Mononuclear cell (primary cell): ENCODE results near the gene YY1. TPM values are rescaled to one million over a fixed set of nuclear protein-coding genes. Genes with fewer than 3 reads are reported as not detected.
"Not testable (repeated sequence)": the region's sequence is repeated elsewhere in the genome, so short reads cannot be mapped to it uniquely, and the experiment has no call there.

Experiments
- H3K27me3 ChIP-seq: 2 replicates; pipeline ENCODE4 v1.6.0; 2011; ENCODE audit warnings: low read length, control low read depth; ENCODE audit not compliant: insufficient read depth
- H3K4me1 ChIP-seq: 2 replicates; pipeline ENCODE4 v1.5.1; 2011; ENCODE audit warnings: mild to moderate bottlenecking, low read length, control low read depth; ENCODE audit not compliant: insufficient read depth
- H3K4me3 ChIP-seq: 2 replicates; pipeline ENCODE4 v1.5.1; 2011; ENCODE audit warnings: mild to moderate bottlenecking, low read length, moderate library complexity
- H3K9me3 ChIP-seq: 2 replicates; pipeline ENCODE4 v1.5.1; 2011; ENCODE audit warnings: low read depth, mild to moderate bottlenecking, control low read depth, low read length
- total RNA-seq: library from RNA; depleted of rRNA; stranded (reverse); fragments of >200 nt; gene quantifications from one replicate; pipeline ENCODE4 v1.2.3, GENCODE V29; 2012

YY1 gene
- total RNA-seq, 1 donor, result 80.5 TPM

DNA sequence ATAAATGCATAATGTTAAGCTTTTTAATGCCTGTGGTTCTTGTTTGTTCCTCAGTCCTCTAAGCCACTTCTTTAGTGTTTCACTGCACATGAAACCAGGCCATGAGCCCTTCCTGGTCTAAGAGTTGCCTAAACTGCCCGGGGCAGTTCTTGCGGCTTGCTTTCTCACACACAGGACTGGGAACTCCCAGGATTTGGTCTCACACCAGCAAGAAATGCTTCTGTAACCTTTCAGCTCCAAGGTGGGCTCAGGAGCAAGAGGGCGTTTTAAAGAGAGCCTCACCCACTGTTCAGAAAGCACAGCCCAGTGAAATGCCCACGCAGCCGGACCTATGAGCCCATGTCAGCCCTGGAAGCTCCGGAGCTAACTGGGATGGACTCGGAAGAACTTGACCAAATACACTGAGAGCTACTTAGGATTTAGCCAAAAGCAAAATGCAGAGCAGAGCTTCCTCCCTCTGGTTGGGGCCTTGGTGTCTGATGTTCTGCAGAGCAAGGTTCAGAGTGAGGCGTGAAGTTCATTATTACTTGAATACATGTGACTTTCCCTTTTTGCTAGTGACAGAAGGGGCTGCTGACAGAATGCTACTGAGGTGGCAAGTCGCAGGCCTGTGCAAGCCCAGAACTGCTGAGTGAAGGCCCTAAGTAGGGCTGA, 43.9 kb downstream of the YY1 start:
- Histone ChIP-seq H3K27me3 (no peaks in the 10 kb centered on the region), H3K4me3 (no peak overlapping the region), H3K4me1 (peaks cover 24% of the 10 kb centered on the region), H3K9me3 (no peaks in the 10 kb centered on the region)

GRCh38 chr14:100283436-100283835, 44.5 kb downstream of the YY1 start:
- H3K4me1 ChIP-seq, result peaks cover 22% of the 10 kb centered on the region
- not testable (repeated sequence) for H3K4me3 ChIP-seq, H3K27me3 ChIP-seq, H3K9me3 ChIP-seq

DNA sequence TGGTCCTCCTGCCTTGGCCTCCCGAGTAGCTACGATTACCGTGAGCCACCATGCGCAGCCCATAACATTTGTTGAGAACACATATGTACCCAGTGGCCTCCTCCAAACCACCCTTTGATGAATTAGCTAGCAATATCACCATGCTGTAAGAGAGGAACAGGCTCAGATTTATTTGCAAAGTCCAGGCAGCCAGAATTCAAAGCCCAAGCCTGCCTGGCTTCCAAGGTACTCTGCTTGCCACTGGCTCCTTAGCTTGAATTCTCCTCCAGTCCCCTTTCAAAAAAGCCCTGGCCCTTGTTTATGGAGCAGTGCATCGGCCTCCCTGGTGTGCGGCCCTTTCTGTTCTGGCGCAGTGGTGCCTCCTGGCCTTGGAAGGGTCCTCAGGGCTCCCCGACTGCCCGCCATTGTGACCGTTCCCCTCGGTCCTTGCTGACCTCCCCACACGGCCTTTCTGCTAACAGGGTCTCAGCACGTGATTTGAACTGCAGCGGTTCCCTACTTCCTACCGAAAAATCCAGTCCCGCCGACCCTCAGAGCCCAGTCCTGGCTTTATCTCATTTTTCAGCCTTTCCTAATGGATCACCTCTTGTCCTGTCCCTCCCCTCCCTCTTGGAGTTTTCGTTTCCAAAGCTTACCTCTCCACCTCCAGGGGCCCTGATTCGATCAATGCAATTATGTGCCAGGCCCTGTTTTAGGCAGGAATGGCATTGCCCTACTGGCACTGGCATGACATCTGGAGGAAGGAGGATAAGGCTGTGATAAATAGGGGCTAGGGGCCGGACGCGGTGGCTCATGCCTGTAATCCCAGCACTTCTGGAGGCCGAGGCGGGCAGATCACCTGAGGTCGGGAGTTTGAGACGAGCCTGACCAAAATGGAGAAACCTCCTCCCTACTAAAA, 45.3 kb downstream of the YY1 start:
- Histone ChIP-seq H3K4me1 (peaks cover 14% of the 10 kb centered on the region), H3K9me3 (no peaks in the 10 kb centered on the region), H3K4me3 (no peak overlapping the region), H3K27me3 (no peaks in the 10 kb centered on the region)

GRCh38 chr14:100285021-100285912, 46.3 kb downstream of the YY1 start:
- Histone ChIP-seq H3K4me3 (peak overlapping the region; percentile 68), H3K9me3 (no peaks in the 10 kb centered on the region), H3K27me3 (no peaks in the 10 kb centered on the region), H3K4me1 (peaks cover 17% of the 10 kb centered on the region)

DNA sequence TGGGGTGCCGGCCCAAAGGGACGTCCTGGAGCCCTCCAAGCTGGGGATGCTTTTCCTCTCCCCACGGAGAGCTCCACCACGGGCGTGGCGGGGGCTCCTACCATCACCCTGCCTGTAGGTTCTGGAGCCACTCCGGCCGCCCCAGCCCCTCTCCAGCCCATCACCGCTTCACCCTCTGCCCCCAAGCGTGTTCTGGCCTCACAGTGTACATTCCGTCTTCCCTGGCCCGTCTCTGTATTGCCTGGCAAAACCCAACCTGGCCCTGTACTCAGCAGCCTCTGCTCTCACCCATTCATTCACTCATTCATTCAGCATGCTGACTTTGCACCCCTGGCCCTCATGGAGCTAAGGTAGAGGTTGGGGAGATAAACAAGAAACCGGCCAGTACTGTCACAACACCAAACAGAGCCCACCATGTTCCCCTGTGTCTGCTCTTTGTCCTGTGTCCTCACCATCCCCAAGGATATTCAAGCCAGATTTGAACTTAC, 47.0 kb downstream of the YY1 start:
- Histone ChIP-seq H3K9me3 (no peaks in the 10 kb centered on the region), H3K27me3 (no peaks in the 10 kb centered on the region), H3K4me3 (peak overlapping the region; percentile 68), H3K4me1 (peaks cover 20% of the 10 kb centered on the region)

- Histone ChIP-seq H3K27me3 (no peaks in the 10 kb centered on the region), H3K9me3 (no peaks in the 10 kb centered on the region), H3K4me1 (peaks cover 20% of the 10 kb centered on the region), H3K4me3 (no peak overlapping the region)
These were observed 47.7 kb downstream of the YY1 start for GRCh38 chr14:100286484-100287191.

- Histone ChIP-seq H3K9me3 (no peaks in the 10 kb centered on the region), H3K27me3 (no peaks in the 10 kb centered on the region), H3K4me1 (peaks cover 20% of the 10 kb centered on the region), H3K4me3 (no peak overlapping the region)
These were observed 48.5 kb downstream of the YY1 start for GRCh38 chr14:100287202-100287997.

DNA sequence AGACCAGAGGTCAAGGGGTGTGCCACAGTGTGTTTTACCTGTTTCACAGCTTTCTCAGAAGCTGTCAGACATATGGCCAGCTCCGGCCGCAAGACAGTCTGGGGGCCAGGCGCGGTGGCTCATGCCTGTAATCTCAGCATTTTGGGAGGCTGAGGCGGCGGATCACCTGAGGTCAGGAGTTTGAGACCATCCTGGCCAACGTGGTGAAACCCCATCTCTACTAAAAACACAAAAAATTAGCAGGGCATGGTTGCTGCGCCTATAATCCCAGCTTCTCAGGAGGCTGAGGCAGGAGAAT, 49.0 kb downstream of the YY1 start:
- peaks cover 20% of the 10 kb centered on the region for H3K4me1 ChIP-seq
- not testable (repeated sequence) for H3K27me3 ChIP-seq, H3K4me3 ChIP-seq, H3K9me3 ChIP-seq

GRCh38 chr14:100288382-100289185, 49.6 kb downstream of the YY1 start:
- H3K9me3 ChIP-seq, result no peaks in the 10 kb centered on the region
- no peak overlapping the region for H3K4me3 ChIP-seq
- H3K27me3 ChIP-seq, result no peaks in the 10 kb centered on the region
- H3K4me1 ChIP-seq, result peaks cover 20% of the 10 kb centered on the region

DNA sequence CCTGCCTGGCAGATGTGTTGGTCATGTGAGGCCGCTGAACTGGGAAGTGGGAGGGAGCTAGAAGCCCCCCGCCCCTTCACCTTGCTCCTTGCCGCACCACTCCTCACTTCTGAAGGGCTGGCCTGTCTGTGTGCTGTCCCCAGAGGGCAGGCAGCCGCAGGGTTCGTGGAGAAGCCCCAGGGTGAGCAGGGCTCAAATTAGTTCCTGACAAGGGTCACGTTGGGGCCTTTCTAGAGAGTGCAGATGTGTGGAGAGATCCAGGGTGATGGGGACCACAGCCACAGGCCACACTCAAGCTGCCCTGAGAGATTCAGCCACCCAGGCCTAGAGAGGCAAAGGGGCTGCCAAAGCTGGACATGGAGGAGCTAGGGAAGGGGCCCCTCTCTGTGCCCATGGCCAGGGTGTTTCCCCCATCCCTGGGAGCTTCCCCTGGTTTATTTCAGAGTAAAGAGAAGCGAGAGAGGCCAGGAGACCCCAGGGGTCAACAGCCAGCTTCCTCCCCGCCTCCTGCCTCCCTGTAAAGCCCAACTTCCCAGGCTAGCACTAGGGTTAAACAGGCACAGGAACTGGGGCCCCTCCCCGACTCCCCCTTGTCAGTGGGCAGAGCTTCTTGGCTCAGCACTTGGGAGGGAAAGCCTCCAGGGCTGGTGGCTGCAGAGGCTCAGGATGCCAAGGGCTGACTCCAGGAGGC, 51.1 kb downstream of the YY1 start:
- no peaks in the 10 kb centered on the region for H3K27me3 ChIP-seq
- H3K4me1 ChIP-seq, result peaks cover 14% of the 10 kb centered on the region
- H3K9me3 ChIP-seq, result no peaks in the 10 kb centered on the region
- H3K4me3 ChIP-seq, result no peak overlapping the region

DNA sequence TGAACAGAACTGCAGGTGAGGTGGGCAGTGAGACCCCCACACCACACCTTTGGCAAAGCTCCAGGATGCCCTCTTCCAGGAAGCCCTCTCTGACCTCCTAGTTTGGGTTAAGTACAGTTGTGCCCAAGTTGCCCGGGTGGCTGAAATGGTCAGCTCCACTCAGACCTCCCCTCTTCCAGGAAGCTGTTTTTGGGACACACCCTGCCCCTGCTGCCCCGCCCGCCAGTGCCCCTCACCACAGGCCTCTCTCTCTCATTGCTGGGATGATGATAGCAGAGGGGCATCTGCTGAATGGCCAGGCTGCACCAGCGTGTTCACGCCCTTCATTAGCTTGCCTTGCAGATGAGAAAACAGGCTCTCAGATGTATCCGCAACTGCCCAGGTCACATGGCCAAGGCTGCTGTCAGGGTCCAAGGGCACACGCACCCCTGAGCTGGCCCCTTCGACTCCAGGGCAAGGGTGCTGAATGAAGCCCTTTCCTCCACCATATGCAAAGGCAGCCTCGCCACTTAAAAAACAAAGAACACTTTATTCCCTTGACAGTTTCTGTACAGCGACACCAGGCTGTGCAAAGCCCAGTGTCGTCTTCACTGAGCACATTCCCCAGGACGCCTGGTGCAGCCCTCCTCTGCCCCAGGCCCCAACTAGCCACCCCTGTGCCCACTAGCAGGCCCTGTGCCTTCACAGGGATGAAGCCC, 51.8 kb downstream of the YY1 start:
- no peaks in the 10 kb centered on the region for H3K27me3 ChIP-seq
- no peaks in the 10 kb centered on the region for H3K9me3 ChIP-seq
- H3K4me3 ChIP-seq, result no peak overlapping the region
- peaks cover 17% of the 10 kb centered on the region for H3K4me1 ChIP-seq

DNA sequence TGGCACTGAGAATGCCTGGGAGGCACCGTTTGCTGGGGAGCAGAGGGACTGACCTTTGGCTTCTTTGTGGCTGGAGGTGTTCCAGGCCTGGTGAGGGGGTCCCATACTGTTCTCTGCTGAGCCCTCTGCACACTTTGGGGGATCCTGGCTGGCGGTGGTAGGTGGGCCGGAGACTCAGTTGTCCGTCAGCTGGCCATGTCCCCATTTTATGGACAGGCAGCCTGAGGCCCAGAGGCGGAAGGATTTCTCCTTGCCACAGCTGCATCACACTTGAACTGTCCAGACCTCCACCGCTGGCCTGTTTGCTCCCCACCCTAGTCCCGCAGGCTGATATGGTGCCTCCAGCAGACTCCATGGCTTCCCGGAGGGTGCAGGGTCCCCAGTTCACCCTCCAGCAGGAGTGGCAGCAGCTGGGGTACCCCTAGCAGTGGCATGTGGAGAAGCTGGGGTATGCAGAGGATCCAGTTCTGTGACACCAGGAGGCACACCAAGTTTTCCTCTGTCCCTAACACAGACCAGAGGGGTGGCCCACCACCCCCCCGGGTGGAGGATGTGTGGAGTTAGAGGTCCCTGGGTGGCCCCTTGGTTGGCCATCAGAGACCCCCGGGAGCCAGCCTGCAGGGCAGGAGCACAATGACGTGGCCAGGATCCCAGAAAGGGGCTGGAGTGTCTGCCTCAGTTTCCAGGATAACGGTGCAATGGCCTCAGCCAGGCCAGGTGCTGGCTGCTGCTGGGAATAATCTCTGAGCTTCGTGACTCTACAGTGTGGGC, 52.5 kb downstream of the YY1 start:
- Histone ChIP-seq H3K4me1 (peaks cover 20% of the 10 kb centered on the region), H3K27me3 (no peaks in the 10 kb centered on the region), H3K4me3 (no peak overlapping the region), H3K9me3 (no peaks in the 10 kb centered on the region)
